Measurements from ENCODE around the gene PRKD1. TPM values are rescaled to one million over a fixed set of nuclear protein-coding genes. Genes with fewer than 3 reads are reported as not detected.
A peak's percentile ranks its signal among the peaks of the same experiment; 100 is the strongest.

PRKD1 gene
- total and polyA plus RNA-seq, 10 donors: 1.0 to 8.9 (median 4.5) TPM

GRCh38 chr14:29654901-29655550, 272.6 kb downstream of the PRKD1 start:
- Histone ChIP-seq H3K4me1 (peaks cover 0 to 10% (median 0%) of the 10 kb centered on the region in 6 donors), H3K36me3 (no peaks in the 10 kb centered on the region), H3K4me3 (no peak overlapping the region), H3K27ac (peak overlapping the region in 3 of 8 donors; percentile 6 to 19 (median 18)), H3K27me3 (replicated peaks in 1 of 7) (no peaks in the 10 kb centered on the region), H3K9me3 (peaks cover 0 to 12% (median 6%) of the 10 kb centered on the region in 8 donors)
- intact Hi-C loops (cut with DNase I; ENCODE audit: low total_unique reads): no loop called here
- no peak for DNase-seq
- TF ChIP-seq CTCF (IDR thresholded peaks at IDR 0.05 in 8 of 11, conservative IDR thresholded peaks at IDR 0.05 in 3 of 11): no peak
- TF ChIP-seq POLR2A (IDR thresholded peaks at IDR 0.05): no peak
- no peak for TF ChIP-seq POLR2AphosphoS5 (IDR thresholded peaks at IDR 0.05)
- 46 to 58% (median 53%) methylated on average over 4 of the region's 4 CpGs for WGBS, 5 donors

GRCh38 chr14:29653303-29653702, 274.3 kb downstream of the PRKD1 start:
- Histone ChIP-seq H3K36me3 (no peaks in the 10 kb centered on the region), H3K9me3 (peaks cover 0 to 29% (median 23%) of the 10 kb centered on the region in 8 donors), H3K27ac (no peak overlapping the region), H3K4me1 (peaks cover 0 to 10% (median 0%) of the 10 kb centered on the region in 6 donors), H3K27me3 (replicated peaks in 1 of 7) (no peaks in the 10 kb centered on the region), H3K4me3 (no peak overlapping the region)
- no peak for TF ChIP-seq CTCF (IDR thresholded peaks at IDR 0.05 in 8 of 11, conservative IDR thresholded peaks at IDR 0.05 in 3 of 11)
- no peak for TF ChIP-seq POLR2AphosphoS5 (IDR thresholded peaks at IDR 0.05)
- TF ChIP-seq POLR2A (IDR thresholded peaks at IDR 0.05): no peak
- intact Hi-C loops (cut with DNase I; ENCODE audit: low total_unique reads): no loop called here
- DNase-seq: no peak

GRCh38 chr14:29652571-29652970, 275.1 kb downstream of the PRKD1 start:
- Histone ChIP-seq H3K4me1 (peaks cover 0 to 10% (median 0%) of the 10 kb centered on the region in 6 donors), H3K36me3 (no peaks in the 10 kb centered on the region), H3K27me3 (replicated peaks in 1 of 7) (no peaks in the 10 kb centered on the region), H3K27ac (no peak overlapping the region), H3K4me3 (no peak overlapping the region), H3K9me3 (peaks cover 6 to 36% (median 30%) of the 10 kb centered on the region in 8 donors)
- intact Hi-C loops (cut with DNase I; ENCODE audit: low total_unique reads): no loop called here
- TF ChIP-seq POLR2AphosphoS5 (IDR thresholded peaks at IDR 0.05): no peak
- TF ChIP-seq POLR2A (IDR thresholded peaks at IDR 0.05): no peak
- DNase-seq: no peak

GRCh38 chr14:29650554-29651269, 276.9 kb downstream of the PRKD1 start:
- no peak overlapping the region for H3K27ac ChIP-seq
- 86 to 92% (median 90%) methylated on average over 4 of the region's 4 CpGs for WGBS, 5 donors
- intact Hi-C loops (cut with DNase I; ENCODE audit: low total_unique reads): no loop called here
- H3K4me3 ChIP-seq: no peak overlapping the region
- no peaks in the 10 kb centered on the region for H3K36me3 ChIP-seq
- no peaks in the 10 kb centered on the region for H3K27me3 ChIP-seq (replicated peaks in 1 of 7)
- peaks cover 0 to 10% (median 0%) of the 10 kb centered on the region in 6 donors for H3K4me1 ChIP-seq
- peaks cover 7 to 54% (median 43%) of the 10 kb centered on the region in 8 donors for H3K9me3 ChIP-seq
- TF ChIP-seq CTCF (IDR thresholded peaks at IDR 0.05 in 8 of 11, conservative IDR thresholded peaks at IDR 0.05 in 3 of 11) (no peak), POLR2AphosphoS5 (IDR thresholded peaks at IDR 0.05) (no peak), POLR2A (IDR thresholded peaks at IDR 0.05) (no peak)
- DNase-seq: no peak

All from spleen (tissue), 11 donors.